K562 (cell line): ENCODE data around the gene VPS26A. TPM values are rescaled to one million over a fixed set of nuclear protein-coding genes. Genes with fewer than 3 reads are reported as not detected.

Experiments used
- ATF7 ChIP-seq: fragments of 450-650 bp; IDR thresholded peaks from 2 replicates; pipeline ENCODE4 v1.7.1; 2014; ENCODE audit warnings: mild to moderate bottlenecking, moderate library complexity
- CEBPB ChIP-seq: fragments of 450-650 bp; IDR thresholded peaks from 2 replicates; pipeline ENCODE4 v1.6.1; 2016; ENCODE audit warnings: missing genetic modification characterization, missing compliant biosample characterization
- FOXK2 ChIP-seq, 2 experiments: fragments of 450-650 bp; IDR thresholded peaks in 1 of 2; conservative IDR thresholded peaks in 1 of 2; 2 replicates each; pipeline ENCODE4 v1.6.1; 2016; ENCODE audit warnings: low read depth in 2 of 2, mild to moderate bottlenecking in 1 of 2
- KHSRP ChIP-seq: fragments of 450-650 bp; IDR thresholded peaks from 2 replicates; pipeline ENCODE4 v1.6.1; 2017
- MAFG ChIP-seq: fragments of 450-650 bp; conservative IDR thresholded peaks from 2 replicates; pipeline ENCODE4 v1.6.1; 2016; ENCODE audit warnings: missing genetic modification characterization, missing compliant biosample characterization
- PHF21A ChIP-seq: fragments of 450-650 bp; IDR thresholded peaks from 2 replicates; pipeline ENCODE4 v1.6.1; 2017; ENCODE audit warnings: low read depth, borderline replicate concordance
- POLR2H ChIP-seq: IDR thresholded peaks from 2 replicates; pipeline ENCODE4 v1.6.1; 2016; ENCODE audit warnings: missing genetic modification characterization, low read depth, mild to moderate bottlenecking, control low read depth, missing compliant biosample characterization, moderate library complexity
- PREB ChIP-seq: sonication (generic); formaldehyde crosslinking; IDR thresholded peaks from 2 replicates; pipeline ENCODE4 v1.8.1; 2023; ENCODE audit warnings: mild to moderate bottlenecking, missing genetic modification reagents
- RAD51 ChIP-seq: fragments of 450-650 bp; IDR thresholded peaks from 2 replicates; pipeline ENCODE4 v1.7.1; 2016; ENCODE audit warnings: low read depth, mild to moderate bottlenecking, borderline replicate concordance
- SMARCE1 ChIP-seq: fragments of 450-650 bp; IDR thresholded peaks from 2 replicates; pipeline ENCODE4 v1.7.1; 2016; ENCODE audit warnings: mild to moderate bottlenecking
- SP1 ChIP-seq: sonication (generic); formaldehyde crosslinking; IDR thresholded peaks from 2 replicates; pipeline ENCODE4 v1.8.1; 2022; ENCODE audit warnings: mild to moderate bottlenecking, missing genetic modification reagents
- SUPT5H ChIP-seq: fragments of 450-650 bp; IDR thresholded peaks from 2 replicates; pipeline ENCODE4 v1.6.1; 2016
- TAF1 ChIP-seq: IDR thresholded peaks from 2 replicates; pipeline ENCODE4 v1.6.1; 2011; ENCODE audit warnings: mild to moderate bottlenecking, low read length, moderate library complexity; ENCODE audit not compliant: insufficient read depth, control insufficient read depth, severe bottlenecking; ENCODE audit errors: extremely low read depth
- ZNF277 ChIP-seq: fragments of 250-450 bp; sonication (Bioruptor Pico); IDR thresholded peaks from 2 replicates; pipeline ENCODE4 v1.8.0; 2022; ENCODE audit warnings: inconsistent platforms, mild to moderate bottlenecking, moderate library complexity, borderline replicate concordance
- ZNF518B ChIP-seq: fragments of 250-450 bp; sonication (Bioruptor Pico); IDR thresholded peaks from 2 replicates; pipeline ENCODE4 v1.5.0; 2021; ENCODE audit warnings: mild to moderate bottlenecking, moderate library complexity
- polyA plus RNA-seq, 8 experiments: library from polyadenylated mRNA; depleted of rRNA in 4 of 8; stranded (reverse) in 5 of 8; unstranded in 3 of 8; fragments of >200 nt; fragmentation: Nextera tagmentation in 2 of 8; fragmentation: Illumina TruSeq in 1 of 8; extraction: Ambion mirVana in 2 of 8; extraction: Trizol in 1 of 8; gene quantifications; 2 replicates each; pipeline versions ENCODE4 v1.2.1 to v1.2.3, GENCODE V29; 2011 to 2014; ENCODE audit warnings: inconsistent platforms in 1 of 8, missing spikeins in 1 of 8
- total RNA-seq, 7 experiments: library from RNA; depleted of rRNA in 6 of 7; stranded (reverse); fragments of >200 nt in 6 of 7; fragmentation: Illumina TruSeq in 2 of 7; extraction: Trizol in 2 of 7; gene quantifications; 2 replicates each; pipeline versions ENCODE4 v1.2.1 to v1.2.3, GENCODE V29; 2011 to 2021; ENCODE audit warnings: low replicate concordance in 1 of 7
- TF ChIP-seq, protein P1 (sequence below): sonication (generic); formaldehyde crosslinking; IDR thresholded peaks from 2 replicates; pipeline ENCODE4 v1.8.0; 2022; ENCODE audit warnings: missing genetic modification reagents, mild to moderate bottlenecking, moderate library complexity, borderline replicate concordance
- TF ChIP-seq, protein P2 (sequence below), 2 experiments: fragments of 200-800 bp in 1 of 2; sonication (Bioruptor generic) in 1 of 2; sonication (generic) in 1 of 2; formaldehyde crosslinking in 1 of 2; IDR thresholded peaks in 1 of 2; conservative IDR thresholded peaks in 1 of 2; 2 replicates each; pipeline versions ENCODE4 v1.5.0 to v1.6.1; 2016 to 2020; ENCODE audit warnings: missing compliant biosample characterization in 1 of 2, missing genetic modification characterization in 1 of 2, missing genetic modification reagents in 1 of 2

VPS26A gene
- total and polyA plus RNA-seq, 9 of the 15 experiments (the other 6 are each of a cell fraction or from before 2014, with no cell fraction given): 47.1 to 137 (median 69.3) TPM

- TF ChIP-seq, protein P1, sequence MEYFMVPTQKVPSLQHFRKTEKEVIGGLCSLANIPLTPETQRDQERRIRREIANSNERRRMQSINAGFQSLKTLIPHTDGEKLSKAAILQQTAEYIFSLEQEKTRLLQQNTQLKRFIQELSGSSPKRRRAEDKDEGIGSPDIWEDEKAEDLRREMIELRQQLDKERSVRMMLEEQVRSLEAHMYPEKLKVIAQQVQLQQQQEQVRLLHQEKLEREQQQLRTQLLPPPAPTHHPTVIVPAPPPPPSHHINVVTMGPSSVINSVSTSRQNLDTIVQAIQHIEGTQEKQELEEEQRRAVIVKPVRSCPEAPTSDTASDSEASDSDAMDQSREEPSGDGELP (CRISPR knock-in tag): peak; percentile 46
- TF ChIP-seq, protein P2, sequence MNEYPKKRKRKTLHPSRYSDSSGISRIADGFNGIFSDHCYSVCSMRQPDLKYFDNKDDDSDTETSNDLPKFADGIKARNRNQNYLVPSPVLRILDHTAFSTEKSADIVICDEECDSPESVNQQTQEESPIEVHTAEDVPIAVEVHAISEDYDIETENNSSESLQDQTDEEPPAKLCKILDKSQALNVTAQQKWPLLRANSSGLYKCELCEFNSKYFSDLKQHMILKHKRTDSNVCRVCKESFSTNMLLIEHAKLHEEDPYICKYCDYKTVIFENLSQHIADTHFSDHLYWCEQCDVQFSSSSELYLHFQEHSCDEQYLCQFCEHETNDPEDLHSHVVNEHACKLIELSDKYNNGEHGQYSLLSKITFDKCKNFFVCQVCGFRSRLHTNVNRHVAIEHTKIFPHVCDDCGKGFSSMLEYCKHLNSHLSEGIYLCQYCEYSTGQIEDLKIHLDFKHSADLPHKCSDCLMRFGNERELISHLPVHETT (CRISPR knock-in tag; conservative IDR thresholded peaks at IDR 0.05 in 1 of 2, IDR thresholded peaks at IDR 0.05 in 1 of 2): no peak; a peak in 1 of 4 replicates
- TF ChIP-seq ZNF518B: no peak
- TF ChIP-seq SUPT5H: peak; percentile 94
- TF ChIP-seq KHSRP: 0 out of 2 replicates have a peak, but pooled peaks have one; percentile 13
- TF ChIP-seq ZNF277 (CRISPR knock-in tag): no peak
- TF ChIP-seq MAFG (tag): peak; percentile 56; the same call in 1 of the 2 replicates
- TF ChIP-seq SP1: no peak; the same call in 1 of the 2 replicates
- peak; percentile 19; the same call in 1 of the 2 replicates for TF ChIP-seq SMARCE1
- no peak for TF ChIP-seq PREB (CRISPR knock-in tag)
- TF ChIP-seq POLR2H: peak; percentile 61
- no peak for TF ChIP-seq RAD51
- TF ChIP-seq PHF21A: no peak
- peak; percentile 83 for TF ChIP-seq CEBPB (tag)
- TF ChIP-seq TAF1: peak; percentile 93
- 0 out of 2 replicates have a peak, but pooled peaks have one; percentile 61 for TF ChIP-seq ATF7
- 0 out of 4 replicates have a peak, but pooled peaks of 1 of the 2 experiments have one; percentile 25 for TF ChIP-seq FOXK2 (conservative IDR thresholded peaks at IDR 0.05 in 1 of 2, IDR thresholded peaks at IDR 0.05 in 1 of 2; ENCODE audit: low read depth in 2 of 2)
These were observed 36.1 kb upstream of the VPS26A start, which contains the start of gene SRGN (continued) for GRCh38 chr10:69087590-69088470.
